RKO (cell line): Measurements from ENCODE around the gene ZNF407.

Experiments used
- DNase-seq: peaks from one replicate; pipeline ENCODE4 v3.0.0-alpha.2; 2016; ENCODE audit warnings: low spot score

ZNF407 gene

GRCh38 chr18:74679006-74679678 is 81.5 kb downstream of the ZNF407 start:
- no peak for DNase-seq

GRCh38 chr18:74679679-74680076 is 82.0 kb downstream of the ZNF407 start:
- no peak for DNase-seq

- no peak for DNase-seq
Measured at GRCh38 chr18:74682141-74682990, 84.7 kb downstream of the ZNF407 start.

GRCh38 chr18:74682991-74683297 is 85.3 kb downstream of the ZNF407 start:
- DNase-seq: no peak

- DNase-seq: no peak
Measured at GRCh38 chr18:74683573-74683972, 85.9 kb downstream of the ZNF407 start.

- DNase-seq: no peak
Measured at GRCh38 chr18:74689251-74689650, 91.6 kb downstream of the ZNF407 start.

GRCh38 chr18:74692367-74693013 is 94.8 kb downstream of the ZNF407 start:
- DNase-seq: no peak

- DNase-seq: no peak
Measured at GRCh38 chr18:74694436-74694835, 96.8 kb downstream of the ZNF407 start.

GRCh38 chr18:74695170-74695569 is 97.5 kb downstream of the ZNF407 start:
- DNase-seq: no peak

- no peak for DNase-seq
Measured at GRCh38 chr18:74698881-74699280, 101.2 kb downstream of the ZNF407 start.

- no peak for DNase-seq
Measured at GRCh38 chr18:74699455-74699854, 101.8 kb downstream of the ZNF407 start.

GRCh38 chr18:74702950-74703349 is 105.3 kb downstream of the ZNF407 start:
- DNase-seq: no peak

- DNase-seq: no peak
Measured at GRCh38 chr18:74708169-74708568, 110.5 kb downstream of the ZNF407 start.

GRCh38 chr18:74709452-74709851 is 111.8 kb downstream of the ZNF407 start:
- DNase-seq: no peak

- no peak for DNase-seq
Measured at GRCh38 chr18:74714120-74714519, 116.5 kb downstream of the ZNF407 start.

GRCh38 chr18:74714791-74715190 is 117.1 kb downstream of the ZNF407 start:
- DNase-seq: no peak

- DNase-seq: no peak
Measured at GRCh38 chr18:74715306-74715705, 117.6 kb downstream of the ZNF407 start.

- DNase-seq: no peak
Measured at GRCh38 chr18:74715865-74716712, 118.4 kb downstream of the ZNF407 start.

- DNase-seq: no peak
Measured at GRCh38 chr18:74718312-74718711, 120.6 kb downstream of the ZNF407 start.

GRCh38 chr18:74722237-74722636 is 124.6 kb downstream of the ZNF407 start:
- no peak for DNase-seq

- no peak for DNase-seq
Measured at GRCh38 chr18:74724186-74724585, 126.5 kb downstream of the ZNF407 start.

- DNase-seq: no peak
Measured at GRCh38 chr18:74725690-74726089, 128.0 kb downstream of the ZNF407 start.
